Left hindlimb (tissue), 1 donor: ENCODE results near the gene GOLGA8T.
A peak's percentile ranks its signal among the peaks of the same experiment; 100 is the strongest.
"Not testable (repeated sequence)": the region's sequence is repeated elsewhere in the genome, so short reads cannot be mapped to it uniquely, and the experiment has no call there.

Experiments used
- DNase-seq: peaks from one replicate; pipeline ENCODE4 v3.0.0-alpha.2; 2018

Gene GOLGA8T, protein sequence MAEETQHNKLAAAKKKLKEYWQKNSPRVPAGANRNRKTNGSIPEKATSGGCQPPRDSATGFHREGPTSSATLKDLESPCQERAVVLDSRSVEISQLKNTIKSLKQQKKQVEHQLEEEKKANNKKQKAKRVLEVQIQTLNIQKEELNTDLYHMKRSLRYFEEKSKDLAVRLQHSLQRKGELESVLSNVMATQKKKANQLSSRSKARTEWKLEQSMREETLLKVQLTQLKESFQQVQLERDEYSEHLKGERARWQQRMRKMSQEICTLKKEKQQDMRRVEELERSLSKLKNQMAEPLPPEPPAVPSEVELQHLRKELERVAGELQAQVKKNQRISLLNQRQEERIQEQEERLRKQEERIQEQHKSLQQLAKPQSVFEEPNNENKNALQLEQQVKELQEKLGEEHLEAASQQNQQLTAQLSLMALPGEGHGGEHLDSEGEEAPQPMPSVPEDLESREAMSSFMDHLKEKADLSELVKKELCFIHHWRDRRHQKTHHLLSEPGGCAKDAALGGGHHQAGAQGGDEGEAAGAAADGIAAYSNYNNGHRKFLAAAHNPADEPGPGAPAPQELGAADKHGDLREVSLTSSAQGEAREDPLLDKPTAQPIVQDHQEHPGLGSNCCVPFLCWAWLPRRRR

DNA sequence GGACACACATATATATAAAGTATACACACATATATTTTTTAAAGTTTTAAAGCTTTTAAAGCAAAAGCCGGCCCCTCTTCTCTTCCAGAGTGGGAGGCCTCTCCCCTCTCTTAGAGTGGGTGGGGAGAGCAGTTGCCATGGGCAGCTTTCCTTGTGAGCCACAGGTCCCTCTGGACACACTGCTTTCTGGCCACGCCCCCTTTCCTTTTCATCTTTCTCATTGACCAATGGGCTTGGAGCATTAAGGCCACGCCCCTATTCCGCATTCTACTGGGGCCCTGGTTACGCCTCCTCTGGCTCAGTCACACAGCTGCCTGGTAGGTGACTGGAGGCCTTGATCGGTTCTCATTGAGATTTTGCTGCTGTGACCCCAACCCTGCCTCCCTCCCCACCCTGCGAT is at the start of gene GOLGA8T:
Gene GOLGA8T (plus strand): TSS at position 301 of the 400 bp plus-strand sequence. CDS start 98 bp downstream, at position 399.
- DNase-seq: not testable (repeated sequence)

DNA sequence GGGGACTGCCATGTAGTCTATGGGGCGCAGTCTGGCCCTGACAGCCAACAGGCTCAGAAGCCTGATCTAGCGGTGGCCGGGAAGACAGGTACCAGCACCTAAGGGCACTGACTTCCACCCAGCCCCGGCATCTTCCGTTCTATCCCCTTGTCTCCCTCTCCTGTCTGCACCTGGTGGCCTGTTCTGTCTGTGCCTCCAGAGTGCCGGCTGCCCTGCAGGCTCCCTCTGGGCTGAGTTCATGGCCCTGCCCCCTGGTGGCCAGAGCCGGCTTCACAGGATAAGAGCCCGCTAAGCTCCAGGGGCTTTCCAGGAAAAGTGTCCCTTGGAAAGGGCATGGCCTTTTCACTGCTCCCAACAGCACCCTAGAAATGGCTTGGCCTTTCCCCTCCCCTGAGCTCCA is 37.0 kb upstream of the GOLGA8T start:
- DNase-seq: not testable (repeated sequence)

DNA sequence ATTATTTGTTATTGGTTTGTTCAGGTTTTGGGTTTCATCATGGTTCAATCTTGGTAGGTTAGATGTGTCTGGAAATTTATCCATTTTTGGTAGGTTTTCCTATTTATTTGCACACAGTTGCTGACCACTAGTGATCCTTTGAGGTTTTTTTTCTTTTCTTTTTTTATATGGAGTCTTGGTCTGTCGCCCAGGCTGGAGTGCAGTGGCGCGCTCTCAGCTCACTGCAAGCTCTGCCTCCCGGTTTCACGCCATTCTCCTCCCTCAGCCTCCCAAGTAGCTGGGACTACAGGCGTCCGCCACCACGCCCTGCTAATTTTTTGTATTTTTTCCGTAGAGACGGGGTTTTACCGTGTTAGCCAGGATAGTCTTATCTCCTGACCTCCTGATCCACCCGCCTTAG is 32.0 kb upstream of the GOLGA8T start:
- not testable (repeated sequence) for DNase-seq

DNA sequence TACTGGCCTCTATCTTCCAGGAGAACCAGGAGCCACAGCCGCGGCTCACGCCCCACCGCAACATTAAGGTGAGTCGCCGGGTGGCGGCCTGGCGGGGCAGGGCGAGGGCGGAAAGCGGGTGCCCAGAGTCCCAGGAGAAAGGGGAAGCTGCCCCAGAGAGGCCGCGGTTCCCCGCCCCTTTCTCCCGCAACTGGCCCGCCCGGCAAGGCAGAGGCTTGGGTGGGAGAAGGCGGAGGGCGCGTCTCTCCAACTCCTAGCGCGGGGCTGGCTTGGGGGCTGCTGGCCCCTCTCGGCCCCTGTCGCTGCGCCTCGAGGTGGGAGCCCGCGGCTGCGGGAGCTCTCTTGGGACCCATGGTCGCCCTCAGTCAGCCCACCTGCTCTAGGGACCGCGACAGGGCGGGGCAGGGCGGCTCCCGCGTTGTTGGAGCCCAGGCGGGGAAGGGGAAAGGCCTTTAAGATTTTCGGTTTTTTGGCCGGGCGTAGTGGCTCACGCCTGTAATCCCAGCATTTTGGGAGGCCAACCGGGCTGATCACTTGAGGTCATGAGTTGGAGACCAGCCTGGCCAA is 30.8 kb upstream of the GOLGA8T start:
- not testable (repeated sequence) for DNase-seq

DNA sequence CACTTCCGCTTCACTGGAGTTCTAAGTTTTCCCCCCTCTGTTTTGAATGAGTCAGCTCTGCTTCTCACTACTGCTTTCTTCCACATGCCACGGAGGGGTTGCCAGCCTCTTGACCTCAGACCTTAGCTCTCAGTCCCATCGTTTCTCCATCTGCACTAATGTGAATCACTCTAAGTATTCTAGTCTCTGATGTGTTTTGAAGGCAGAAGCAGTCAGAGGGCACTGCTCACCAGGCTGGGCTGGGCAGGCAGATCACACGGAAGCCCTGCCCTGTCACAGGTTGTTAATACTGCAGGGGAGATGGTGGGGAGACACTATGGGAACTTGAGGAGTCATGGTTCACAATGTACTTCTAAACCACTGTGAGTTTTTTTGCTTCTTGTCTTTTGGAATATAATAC is 24.3 kb upstream of the GOLGA8T start:
- DNase-seq: not testable (repeated sequence)

DNA sequence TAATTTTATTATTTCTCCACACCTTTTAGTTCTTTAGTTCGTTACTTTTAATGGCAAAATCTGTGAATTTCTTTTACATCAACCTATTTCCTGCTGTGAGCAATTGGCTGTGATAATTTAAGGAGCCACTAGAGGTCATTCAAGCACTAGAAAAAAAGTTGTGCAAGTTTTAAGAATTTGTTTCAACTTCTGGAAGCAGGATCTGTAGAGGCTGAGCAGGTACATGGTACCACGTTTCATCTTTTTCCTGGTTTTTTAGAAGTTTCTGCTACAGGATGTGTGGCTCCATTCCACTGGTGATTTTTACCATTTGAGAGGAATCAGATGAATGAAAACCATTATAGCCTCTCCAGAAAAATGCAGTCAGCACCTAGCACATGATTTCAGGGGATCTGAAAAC is 4.8 kb upstream of the GOLGA8T start:
- not testable (repeated sequence) for DNase-seq

DNA sequence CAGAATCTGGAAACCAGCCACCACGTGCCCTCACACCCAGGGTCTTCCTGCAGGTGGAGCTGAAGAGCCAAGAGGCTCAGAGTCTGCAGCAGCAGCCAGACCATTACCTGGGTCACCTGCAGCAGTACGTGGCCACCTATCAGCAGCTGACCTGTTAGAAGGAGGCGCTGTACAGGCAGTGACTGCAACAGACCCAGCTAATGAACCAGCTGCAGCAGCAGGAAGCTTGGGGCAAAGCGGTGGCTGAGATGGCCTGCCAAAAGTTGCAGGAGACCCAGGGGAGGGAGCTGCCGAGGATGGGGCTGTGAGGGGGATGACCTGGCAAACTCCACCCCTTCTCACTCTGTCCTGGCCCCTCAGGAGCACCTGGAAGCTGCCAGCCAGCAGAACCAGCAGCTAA is 8.4 kb downstream of the GOLGA8T start:
- DNase-seq: not testable (repeated sequence)

DNA sequence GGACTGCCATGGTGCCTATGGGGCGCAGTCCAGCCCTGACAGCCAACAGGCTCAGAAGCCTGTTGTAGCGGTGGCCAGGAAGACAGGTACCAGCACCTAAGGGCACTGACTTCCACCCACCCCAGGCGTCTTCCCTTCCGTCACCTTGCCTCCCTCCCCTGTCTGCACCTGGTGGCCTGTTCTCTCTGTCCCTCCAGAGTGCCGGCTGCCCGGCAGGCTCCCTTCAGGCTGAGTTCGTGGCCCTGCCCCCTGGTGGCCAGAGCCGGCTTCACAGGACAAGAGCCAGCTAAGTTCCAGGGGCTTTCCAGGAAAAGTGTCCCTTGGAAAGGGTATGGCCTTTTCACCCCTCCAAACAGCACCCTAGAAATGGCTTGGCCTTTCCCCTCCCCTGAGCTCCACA is 15.0 kb downstream of the GOLGA8T start:
- DNase-seq: not testable (repeated sequence)

DNA sequence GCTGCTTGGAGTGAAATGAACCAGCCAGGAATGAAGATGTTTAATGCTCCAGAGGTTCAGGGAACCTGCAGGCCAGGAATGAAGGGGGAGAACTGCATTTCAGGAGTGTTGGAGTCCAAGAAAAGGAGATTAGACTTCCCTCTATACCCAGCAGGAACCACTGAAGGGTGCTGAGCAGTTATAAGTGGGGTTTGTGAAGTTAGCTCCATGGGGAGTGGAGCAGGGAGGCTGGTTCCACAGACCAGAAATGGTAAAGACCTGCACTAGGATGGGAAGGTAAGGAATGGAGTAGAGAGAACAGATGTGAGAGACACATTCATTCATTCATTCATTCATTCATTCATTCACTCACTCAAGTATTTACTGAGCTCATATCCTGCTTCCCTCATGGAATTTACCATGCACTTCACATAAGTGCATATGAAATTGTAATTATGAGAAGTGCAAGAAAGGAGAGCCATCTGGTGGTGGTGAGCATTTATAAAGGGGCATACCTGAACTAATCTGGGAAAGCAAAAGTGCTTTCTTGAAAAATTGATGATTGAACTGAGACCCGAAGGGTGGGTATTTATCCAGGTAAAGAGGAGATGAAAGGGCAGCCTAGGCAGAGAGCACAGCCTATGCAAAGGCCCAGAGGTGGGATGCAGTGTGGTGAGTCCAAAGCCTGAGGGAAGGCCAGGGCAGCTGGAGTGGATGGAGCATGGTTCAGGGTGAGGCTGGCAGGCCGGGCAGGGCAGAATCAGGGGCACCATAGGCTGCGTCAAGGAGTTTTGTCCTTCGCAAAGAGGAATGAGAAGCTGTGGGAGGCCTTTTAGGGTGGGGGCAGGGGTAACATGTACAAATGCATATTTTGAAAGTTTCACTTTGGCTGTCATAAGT is 27.9 kb downstream of the GOLGA8T start:
- not testable (repeated sequence) for DNase-seq

DNA sequence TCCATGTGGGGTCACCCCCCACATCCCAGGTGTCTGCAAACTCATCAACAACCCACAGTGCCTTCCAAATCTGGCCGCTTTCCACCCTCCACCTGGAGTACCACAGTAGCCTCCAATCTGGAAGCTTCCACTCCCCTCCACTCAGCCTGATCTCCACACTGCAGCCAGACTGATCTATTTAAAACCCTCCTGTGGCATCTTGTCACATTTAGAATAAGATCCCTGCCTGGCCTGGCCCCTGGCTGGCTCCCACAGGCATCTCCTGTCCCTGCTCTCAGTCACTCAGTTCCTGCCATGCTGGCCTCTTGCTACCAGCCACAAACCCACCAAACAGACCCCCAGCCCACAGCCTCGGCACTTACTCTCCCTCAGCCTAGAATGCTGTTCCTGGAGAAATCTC is 28.9 kb downstream of the GOLGA8T start:
- DNase-seq: not testable (repeated sequence)

DNA sequence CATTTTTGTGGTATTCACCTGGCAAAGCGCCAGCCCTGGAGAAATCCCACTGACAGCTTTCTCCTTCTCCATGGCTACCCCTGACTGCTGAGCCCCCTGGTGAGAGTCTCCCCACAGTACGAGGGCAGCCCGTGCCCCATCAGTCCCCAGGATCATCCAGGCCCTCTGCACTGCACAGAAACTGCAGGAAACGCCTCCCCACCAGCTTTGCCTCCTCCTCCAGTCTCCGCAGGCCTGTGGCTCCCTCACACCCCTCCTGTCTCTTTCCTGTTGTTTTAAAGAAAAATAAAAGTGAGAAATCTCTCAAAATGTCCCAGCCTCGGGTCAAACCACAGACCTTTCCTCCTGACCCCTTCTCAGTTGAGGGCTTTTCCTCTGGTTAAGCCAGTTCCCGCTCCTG is 29.4 kb downstream of the GOLGA8T start:
- not testable (repeated sequence) for DNase-seq

DNA sequence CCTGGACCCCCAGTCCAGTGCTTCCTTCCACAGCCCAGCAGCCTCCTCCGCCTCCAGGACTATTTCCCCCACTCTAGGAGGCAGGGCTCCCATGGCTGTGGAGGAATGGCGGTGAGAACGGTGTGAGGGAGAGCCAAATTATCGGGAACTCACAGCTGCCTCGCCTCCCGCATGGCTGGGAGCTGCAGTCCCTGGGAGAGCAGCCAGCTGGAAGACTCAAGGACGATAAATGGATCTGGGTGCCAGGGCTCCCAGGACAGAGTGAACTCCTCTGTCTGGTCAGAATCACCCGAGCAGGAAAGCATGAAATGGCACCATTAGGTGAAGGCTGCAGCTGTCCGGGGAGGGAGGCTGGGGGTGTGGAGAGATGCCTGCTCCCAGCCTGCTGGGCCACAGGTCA is 32.6 kb downstream of the GOLGA8T start:
- DNase-seq: not testable (repeated sequence)

DNA sequence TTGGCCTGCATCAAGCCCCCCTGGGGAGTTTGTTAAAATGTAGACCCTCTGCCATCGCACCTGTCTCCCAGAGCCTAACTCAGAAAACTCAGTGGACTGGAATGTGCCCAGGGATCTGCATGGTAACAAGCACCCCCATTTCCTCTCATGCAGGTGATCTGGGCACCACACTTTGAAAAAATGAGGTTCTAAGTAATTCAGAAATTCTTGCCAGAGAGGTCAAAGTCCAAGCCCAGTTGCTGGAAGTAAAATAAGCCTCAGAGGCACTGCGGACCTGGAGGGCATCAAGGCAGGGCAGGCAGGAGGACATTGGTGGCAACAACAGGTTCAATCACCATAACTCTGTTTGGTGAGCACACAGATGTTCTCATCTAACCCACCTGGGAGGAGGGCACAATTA is 33.0 kb downstream of the GOLGA8T start:
- DNase-seq: not testable (repeated sequence)

DNA sequence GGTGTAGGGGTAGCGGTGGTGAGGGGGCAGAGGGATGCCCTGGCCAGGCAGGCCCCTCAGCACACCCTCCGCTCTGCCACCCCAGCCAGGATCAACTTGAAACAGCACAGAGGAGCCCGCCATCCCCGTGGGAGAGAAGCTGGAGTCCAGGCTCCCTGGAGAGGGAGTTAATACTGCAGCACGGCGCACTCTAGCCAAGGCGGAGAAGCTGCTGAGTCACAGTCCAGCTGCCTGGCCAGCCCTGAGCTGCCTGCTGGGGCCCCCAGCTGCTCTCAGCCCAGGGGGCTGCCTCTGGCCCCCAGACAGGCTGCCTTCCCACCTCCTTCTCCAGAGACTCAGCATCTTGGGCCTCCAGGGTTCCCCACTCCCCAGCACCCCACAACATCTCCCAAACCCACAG is 36.6 kb downstream of the GOLGA8T start:
- not testable (repeated sequence) for DNase-seq

DNA sequence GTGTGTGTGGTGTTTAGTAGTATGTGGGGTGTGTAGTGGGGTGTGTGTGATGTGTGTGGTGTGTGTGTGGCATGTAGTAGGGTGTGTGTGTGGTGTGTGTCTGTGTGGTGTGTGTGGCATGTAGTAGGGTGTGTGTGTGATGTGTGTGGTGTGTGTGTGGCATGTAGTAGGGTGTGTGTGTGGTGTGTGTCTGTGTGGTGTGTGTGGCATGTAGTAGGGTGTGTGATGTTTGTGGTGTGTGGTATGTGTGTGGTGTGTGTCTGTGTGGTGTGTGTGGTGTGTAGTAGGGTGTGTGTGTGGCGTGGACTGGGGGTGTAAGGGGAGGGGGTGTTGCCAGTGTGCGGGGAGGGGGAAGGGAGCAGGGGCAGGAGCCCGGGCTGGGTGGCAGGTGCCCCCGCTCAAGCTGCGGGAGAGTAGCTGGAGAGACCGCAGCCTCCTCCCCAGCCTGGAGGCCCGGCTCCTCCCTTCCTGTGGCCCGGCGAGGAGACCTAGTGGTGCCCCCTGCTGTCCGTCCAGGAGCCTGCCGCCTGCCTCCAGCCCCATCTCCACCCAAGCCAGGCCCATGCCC is 38.3 kb downstream of the GOLGA8T start:
- peak; percentile 14 for DNase-seq

DNA sequence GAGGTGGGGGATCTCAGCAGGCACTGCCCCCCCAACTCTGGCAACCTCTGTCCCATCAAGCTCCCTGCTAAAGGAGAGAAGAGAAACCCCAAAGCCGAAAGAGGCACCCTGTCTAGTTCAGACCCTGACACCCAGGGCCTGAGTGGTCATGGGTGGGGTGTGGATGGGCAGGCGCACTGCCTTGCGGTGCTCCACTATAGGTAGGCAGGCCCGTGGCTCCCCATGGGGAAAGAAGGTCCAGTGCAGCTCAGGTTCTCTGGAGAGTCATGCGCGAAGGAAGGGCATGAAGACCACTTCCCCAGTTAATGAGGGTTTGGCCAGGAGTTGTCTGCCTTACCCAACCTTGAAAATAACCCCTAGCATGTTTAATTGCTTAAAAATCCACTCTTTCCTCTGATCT is 40.4 kb downstream of the GOLGA8T start:
- DNase-seq: not testable (repeated sequence)

DNA sequence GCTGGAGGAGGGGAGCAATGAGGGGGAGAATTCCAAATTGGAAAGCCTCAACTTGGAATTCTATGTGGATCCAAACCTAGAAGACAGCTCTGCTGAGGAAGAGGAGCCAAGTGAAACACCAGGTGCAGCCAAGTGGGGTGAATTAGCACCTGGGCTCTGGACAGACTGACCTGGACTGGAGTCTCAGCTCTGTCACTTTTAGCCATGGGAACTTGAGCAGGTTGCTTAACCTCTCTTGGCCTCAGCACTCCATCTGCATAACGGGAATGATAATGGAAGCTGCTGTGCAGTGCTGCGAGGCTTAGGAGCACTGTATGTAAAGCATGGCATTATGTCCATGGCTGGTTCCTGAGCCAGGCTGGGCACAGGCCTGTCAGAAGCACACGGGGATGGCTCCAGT is 41.8 kb downstream of the GOLGA8T start:
- DNase-seq: not testable (repeated sequence)

DNA sequence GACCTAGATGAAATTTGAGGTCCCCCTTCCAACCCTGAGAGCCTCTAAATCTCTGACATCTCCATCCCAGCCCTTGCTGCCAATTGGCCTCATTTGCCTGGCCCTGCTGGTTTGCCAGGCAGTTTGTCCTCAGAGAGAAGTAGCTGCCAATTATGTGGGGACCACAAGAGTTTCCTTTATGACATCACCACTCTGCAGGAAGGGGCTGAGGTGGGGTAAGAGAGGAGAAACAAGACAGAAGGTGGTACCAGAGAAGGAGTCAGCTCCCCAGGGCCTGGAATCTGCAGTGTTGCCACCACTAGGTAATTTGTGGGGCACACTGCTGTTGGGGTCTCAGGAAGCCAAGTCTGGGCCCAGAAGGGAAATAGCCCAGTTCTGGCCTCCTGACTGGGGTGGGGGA is 45.0 kb downstream of the GOLGA8T start:
- not testable (repeated sequence) for DNase-seq

DNA sequence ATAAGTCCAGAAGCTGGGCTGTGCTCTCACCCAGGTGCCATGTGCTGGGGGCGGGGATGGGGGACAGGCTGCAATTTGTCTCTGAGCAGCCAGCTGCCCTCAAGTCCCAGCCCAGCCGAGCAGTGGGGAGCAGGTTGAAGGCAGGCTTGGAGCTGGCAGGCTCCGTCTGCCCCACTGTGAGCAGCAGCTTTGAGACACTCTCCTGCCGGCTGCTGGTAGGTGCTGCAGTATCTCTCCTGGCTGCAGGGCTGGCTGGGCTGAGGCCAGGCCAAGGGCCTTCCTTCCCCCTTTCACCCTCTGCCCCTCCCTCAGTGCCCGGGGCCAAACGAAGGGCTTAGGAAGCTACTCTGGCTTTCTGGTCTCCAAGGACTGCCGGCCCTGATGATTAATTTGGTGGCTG is 50.6 kb downstream of the GOLGA8T start:
- not testable (repeated sequence) for DNase-seq

DNA sequence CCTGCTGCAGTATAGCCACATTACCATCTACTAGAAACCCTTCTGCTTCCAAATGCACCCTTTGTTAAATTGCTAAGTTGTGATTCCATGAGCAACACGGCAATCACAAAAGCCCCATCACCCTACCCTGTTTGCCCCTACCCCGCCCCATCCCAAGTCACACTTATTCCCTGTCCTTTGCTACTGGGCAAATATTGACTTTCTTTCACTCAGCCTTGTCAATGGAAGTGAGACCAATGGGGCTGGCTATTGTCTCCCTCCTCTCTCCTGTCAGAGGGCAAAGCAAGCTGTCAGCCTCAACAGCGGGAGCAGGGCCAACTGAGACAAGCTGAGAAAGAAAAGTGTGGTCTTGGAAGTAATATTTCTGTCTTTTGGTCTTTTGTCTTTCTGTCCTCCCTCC is 52.6 kb downstream of the GOLGA8T start:
- DNase-seq: not testable (repeated sequence)

DNA sequence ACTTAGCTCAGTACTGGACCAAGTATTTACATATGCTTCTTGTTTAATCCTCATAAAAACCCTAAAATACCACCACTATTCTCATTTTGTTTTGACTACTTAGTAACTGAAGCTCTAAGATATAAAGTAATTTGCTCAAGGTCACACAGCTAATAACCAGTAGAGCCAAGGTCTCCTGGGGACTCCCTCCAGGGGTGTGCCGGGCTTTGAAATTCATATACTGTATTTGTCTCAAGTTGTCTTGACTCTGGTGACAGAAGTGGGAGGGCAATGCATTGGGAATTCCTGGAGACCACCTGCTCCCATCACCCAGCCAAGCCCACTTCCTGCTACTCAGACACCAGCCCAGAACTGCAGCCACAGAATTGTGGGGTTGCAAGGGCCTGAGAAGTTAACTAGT is 54.9 kb downstream of the GOLGA8T start:
- not testable (repeated sequence) for DNase-seq

DNA sequence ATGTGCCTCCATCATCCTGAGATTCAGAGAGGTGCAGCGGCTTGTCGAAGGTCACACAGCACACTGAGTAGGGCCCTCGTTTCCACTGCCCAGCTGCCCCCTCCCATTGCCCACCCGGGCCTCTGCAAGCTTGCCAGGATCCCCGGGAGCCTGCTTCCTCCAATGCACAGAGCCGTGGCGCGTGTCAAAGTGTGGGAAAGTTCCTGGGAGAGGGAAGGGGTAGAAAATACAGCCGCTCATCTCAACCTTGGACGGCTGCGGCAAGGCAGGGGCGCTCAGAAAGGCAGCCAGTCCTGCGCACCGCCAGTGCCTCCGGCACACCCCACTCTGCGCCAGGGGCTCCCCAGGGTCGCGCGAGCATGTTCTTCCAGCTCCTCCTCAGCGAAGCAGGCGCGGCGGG is 56.3 kb downstream of the GOLGA8T start:
- not testable (repeated sequence) for DNase-seq
